Neutrophil (primary cell): Measurements from ENCODE around the gene SLC5A9.

Experiments
- H3K27ac ChIP-seq: fragments of 200-600 bp; sonication (generic); 2 replicates; pipeline ENCODE4 v1.5.1; 2016; ENCODE audit warnings: mild to moderate bottlenecking, moderate library complexity
- H3K27me3 ChIP-seq: fragments of 200-600 bp; sonication (generic); 2 replicates; pipeline ENCODE4 v1.6.0; 2016; ENCODE audit warnings: mild to moderate bottlenecking
- H3K36me3 ChIP-seq: fragments of 200-600 bp; sonication (generic); 2 replicates; pipeline ENCODE4 v1.5.1; 2017
- H3K4me1 ChIP-seq, 2 experiments: fragments of 200-600 bp in 1 of 2; sonication (generic) in 1 of 2; 1 replicate in 1 of 2; 2 replicates in 1 of 2; pipeline versions ENCODE4 v1.5.1 to v1.6.1; 2013 to 2016; ENCODE audit warnings: low read depth in 1 of 2, low read length in 1 of 2, mild to moderate bottlenecking in 1 of 2, moderate library complexity in 1 of 2; ENCODE audit not compliant: control insufficient read depth in 1 of 2, insufficient read depth in 1 of 2
- H3K4me3 ChIP-seq, 2 experiments: fragments of 200-600 bp in 1 of 2; sonication (generic) in 1 of 2; 1 replicate in 1 of 2; 2 replicates in 1 of 2; pipeline ENCODE4 v1.5.1; 2013 to 2016; ENCODE audit warnings: low read depth in 1 of 2, low read length in 1 of 2, mild to moderate bottlenecking in 1 of 2, moderate library complexity in 1 of 2
- H3K9me3 ChIP-seq: fragments of 200-600 bp; sonication (generic); 2 replicates; pipeline ENCODE4 v1.5.1; 2016
- CTCF ChIP-seq: fragments of 200-600 bp; sonication (generic); IDR thresholded peaks from 2 replicates; pipeline ENCODE4 v1.5.1; 2016; ENCODE audit warnings: antibody characterized with exemption

SLC5A9 gene

GRCh38 chr1:48245106-48245505, 22.6 kb downstream of the SLC5A9 start:
- no peaks in the 10 kb centered on the region for H3K27me3 ChIP-seq
- H3K36me3 ChIP-seq: no peaks in the 10 kb centered on the region
- no peak for TF ChIP-seq CTCF
- H3K9me3 ChIP-seq: no peaks in the 10 kb centered on the region
- peak overlapping the region; percentile 92 for H3K27ac ChIP-seq
- peaks cover 63 to 68% of the 10 kb centered on the region in 2 experiments for H3K4me1 ChIP-seq
- peak overlapping the region; percentile 48 to 53 for H3K4me3 ChIP-seq

- H3K36me3 ChIP-seq: no peaks in the 10 kb centered on the region
- no peaks in the 10 kb centered on the region for H3K27me3 ChIP-seq
- H3K4me3 ChIP-seq: peak overlapping the region; percentile 14 to 53
- no peak for TF ChIP-seq CTCF
- peaks cover 56 to 60% of the 10 kb centered on the region in 2 experiments for H3K4me1 ChIP-seq
- H3K27ac ChIP-seq: peak overlapping the region; percentile 92
- no peaks in the 10 kb centered on the region for H3K9me3 ChIP-seq
Observed at GRCh38 chr1:48246727-48247126, 24.2 kb downstream of the SLC5A9 start.

- H3K27me3 ChIP-seq: no peaks in the 10 kb centered on the region
- TF ChIP-seq CTCF: no peak
- H3K27ac ChIP-seq: no peak overlapping the region
- H3K9me3 ChIP-seq: no peaks in the 10 kb centered on the region
- no peaks in the 10 kb centered on the region for H3K36me3 ChIP-seq
- peaks cover 40 to 45% of the 10 kb centered on the region in 2 experiments for H3K4me1 ChIP-seq
- H3K4me3 ChIP-seq: no peak overlapping the region
Observed at GRCh38 chr1:48248356-48248755, 25.8 kb downstream of the SLC5A9 start.

- TF ChIP-seq CTCF: no peak
- Histone ChIP-seq H3K36me3 (no peaks in the 10 kb centered on the region), H3K9me3 (no peaks in the 10 kb centered on the region), H3K4me3 (no peak overlapping the region), H3K4me1 (peaks cover 32 to 36% of the 10 kb centered on the region in 2 experiments), H3K27me3 (no peaks in the 10 kb centered on the region), H3K27ac (no peak overlapping the region)
Observed at GRCh38 chr1:48249868-48250267, 27.4 kb downstream of the SLC5A9 start.

GRCh38 chr1:48250572-48250971, 28.1 kb downstream of the SLC5A9 start:
- H3K27me3 ChIP-seq: no peaks in the 10 kb centered on the region
- no peak overlapping the region for H3K4me3 ChIP-seq
- H3K27ac ChIP-seq: no peak overlapping the region
- peaks cover 25 to 29% of the 10 kb centered on the region in 2 experiments for H3K4me1 ChIP-seq
- H3K9me3 ChIP-seq: no peaks in the 10 kb centered on the region
- no peak for TF ChIP-seq CTCF
- H3K36me3 ChIP-seq: no peaks in the 10 kb centered on the region

- Histone ChIP-seq H3K4me3 (no peak overlapping the region), H3K27ac (no peak overlapping the region), H3K9me3 (no peaks in the 10 kb centered on the region), H3K27me3 (no peaks in the 10 kb centered on the region), H3K36me3 (no peaks in the 10 kb centered on the region), H3K4me1 (peaks cover 18 to 21% of the 10 kb centered on the region in 2 experiments)
- TF ChIP-seq CTCF: no peak
Observed at GRCh38 chr1:48251323-48251722, 28.8 kb downstream of the SLC5A9 start.
